K562 treated with DMSO at 1 percent for 4 hours (cell line): ENCODE results near the gene RNF11. TPM values are rescaled to one million over a fixed set of nuclear protein-coding genes. Genes with fewer than 3 reads are reported as not detected.

Source experiments
- total RNA-seq: library from RNA; unstranded; fragments of 300-600 nt; gene quantifications from 2 replicates; pipeline ENCODE4 v1.2.3, GENCODE V29; 2022; ENCODE audit not compliant: insufficient read depth

The RNF11 gene
- total RNA-seq = 17.9 and 19.2 TPM in 2 replicates

GRCh38 chr1:51235673-51236530 lies at the start of gene RNF11:
Gene RNF11, plus strand, starts transcription at chr1:51236273. Its CDS starts 484 bp downstream, at chr1:51236757.

Other genes starting within 250 kb of the RNF11 start
- gene C1orf185, start 134.0 kb upstream of the RNF11 start, total RNA-seq = not detected in 2 replicates
- 1.0 and 2.5 TPM in 2 replicates for gene TTC39A, start 94.3 kb downstream of the RNF11 start, total RNA-seq